Stimulated activated CD8-positive, alpha-beta memory T cell treated with anti-CD3 and anti-CD28 coated beads, Interleukin-15, amount 100 ng/mL, for 4 hours (primary cell): ENCODE measurements around the gene EFHC2.

Source experiments
- DNase-seq, 2 donors: peaks; one replicate each; pipeline ENCODE4 v3.0.0-alpha.2; 2020; ENCODE audit warnings: low read depth in 2 of 2

EFHC2 gene

GRCh38 chrX:44343412-44344141 is at the start of gene EFHC2:
TSS of gene EFHC2 (minus strand) at chrX:44343672. CDS start at chrX:44343588, 84 bp downstream.
- peak in 1 of 2 donors; percentile 12 for DNase-seq

GRCh38 chrX:44392767-44393166 is 49.3 kb upstream of the EFHC2 start:
- DNase-seq: no peak

GRCh38 chrX:44384688-44385338 is 41.3 kb upstream of the EFHC2 start:
- no peak for DNase-seq

- DNase-seq: no peak
Observed at GRCh38 chrX:44382871-44383270, 39.4 kb upstream of the EFHC2 start.

- DNase-seq: no peak
Observed at GRCh38 chrX:44352758-44353157, 9.3 kb upstream of the EFHC2 start.

GRCh38 chrX:44349561-44349960 is 6.1 kb upstream of the EFHC2 start:
- DNase-seq: no peak

GRCh38 chrX:44344687-44345086 is 1.2 kb upstream of the EFHC2 start:
- no peak for DNase-seq

GRCh38 chrX:44344194-44344593 is 722 bp upstream of the EFHC2 start:
- peak; percentile 13 to 16 for DNase-seq

GRCh38 chrX:44342866-44343265 is 606 bp downstream of the EFHC2 start:
- no peak for DNase-seq

- no peak for DNase-seq
Observed at GRCh38 chrX:44338361-44338760, 5.1 kb downstream of the EFHC2 start.

- no peak for DNase-seq
Observed at GRCh38 chrX:44332437-44332836, 11.0 kb downstream of the EFHC2 start.

GRCh38 chrX:44330227-44330626 is 13.2 kb downstream of the EFHC2 start:
- no peak for DNase-seq

- no peak for DNase-seq
Observed at GRCh38 chrX:44319550-44319949, 23.9 kb downstream of the EFHC2 start.

GRCh38 chrX:44317181-44317580 is 26.3 kb downstream of the EFHC2 start:
- DNase-seq: no peak

- DNase-seq: no peak
Observed at GRCh38 chrX:44314808-44315207, 28.7 kb downstream of the EFHC2 start.

GRCh38 chrX:44314259-44314734 is 29.2 kb downstream of the EFHC2 start:
- no peak for DNase-seq

GRCh38 chrX:44312421-44312820 is 31.1 kb downstream of the EFHC2 start:
- DNase-seq: no peak

GRCh38 chrX:44310227-44310626 is 33.2 kb downstream of the EFHC2 start:
- no peak for DNase-seq

GRCh38 chrX:44308869-44309268 is 34.6 kb downstream of the EFHC2 start:
- no peak for DNase-seq

GRCh38 chrX:44306356-44306755 is 37.1 kb downstream of the EFHC2 start:
- DNase-seq: no peak

- no peak for DNase-seq
Observed at GRCh38 chrX:44305921-44306320, 37.6 kb downstream of the EFHC2 start.

- DNase-seq: no peak
Observed at GRCh38 chrX:44303119-44303518, 40.4 kb downstream of the EFHC2 start.

- DNase-seq: no peak
Observed at GRCh38 chrX:44299177-44299576, 44.3 kb downstream of the EFHC2 start.
